GM10847 (cell line): ENCODE measurements around the gene STRAP.

Experiments
- POLR2A ChIP-seq: IDR thresholded peaks from 2 replicates; pipeline ENCODE4 v1.6.1; 2011; ENCODE audit not compliant: insufficient read length; ENCODE audit errors: extremely low read depth

STRAP gene

GRCh38 chr12:15858353-15858752 is 23.8 kb upstream of the STRAP start:
- no peak for TF ChIP-seq POLR2A

- no peak for TF ChIP-seq POLR2A
Observed at GRCh38 chr12:15859116-15859515, 23.1 kb upstream of the STRAP start.

GRCh38 chr12:15861404-15861803 is 20.8 kb upstream of the STRAP start:
- no peak for TF ChIP-seq POLR2A

GRCh38 chr12:15862840-15863239 is 19.3 kb upstream of the STRAP start:
- TF ChIP-seq POLR2A = no peak

- no peak for TF ChIP-seq POLR2A
Observed at GRCh38 chr12:15863372-15863771, 18.8 kb upstream of the STRAP start.

- TF ChIP-seq POLR2A = no peak
Observed at GRCh38 chr12:15863984-15864383, 18.2 kb upstream of the STRAP start.

- TF ChIP-seq POLR2A = no peak
Observed at GRCh38 chr12:15868186-15868585, 14.0 kb upstream of the STRAP start.

GRCh38 chr12:15873556-15873955 is 8.6 kb upstream of the STRAP start:
- no peak for TF ChIP-seq POLR2A

GRCh38 chr12:15875863-15876262 is 6.3 kb upstream of the STRAP start:
- TF ChIP-seq POLR2A = no peak

GRCh38 chr12:15879413-15879812 is 2.8 kb upstream of the STRAP start:
- TF ChIP-seq POLR2A = no peak

GRCh38 chr12:15880721-15881120 is 1.5 kb upstream of the STRAP start:
- TF ChIP-seq POLR2A = no peak

- no peak for TF ChIP-seq POLR2A
Observed at GRCh38 chr12:15883536-15883935, 1.3 kb downstream of the STRAP start.

- TF ChIP-seq POLR2A = no peak
Observed at GRCh38 chr12:15886372-15887042, 4.3 kb downstream of the STRAP start.

- TF ChIP-seq POLR2A = no peak
Observed at GRCh38 chr12:15887043-15887817, 5.0 kb downstream of the STRAP start.

GRCh38 chr12:15892645-15893259 is 10.6 kb downstream of the STRAP start:
- TF ChIP-seq POLR2A = no peak

GRCh38 chr12:15893260-15893659 is 11.1 kb downstream of the STRAP start:
- TF ChIP-seq POLR2A = no peak
